IPS DF 4.7 (cell line): ENCODE measurements around the gene PTGDS.

Experiments
- DNase-seq: peaks from one replicate; pipeline ENCODE4 v3.0.0-alpha.2; 2013; ENCODE audit warnings: low spot score; ENCODE audit errors: extremely low read depth

PTGDS gene

DNA sequence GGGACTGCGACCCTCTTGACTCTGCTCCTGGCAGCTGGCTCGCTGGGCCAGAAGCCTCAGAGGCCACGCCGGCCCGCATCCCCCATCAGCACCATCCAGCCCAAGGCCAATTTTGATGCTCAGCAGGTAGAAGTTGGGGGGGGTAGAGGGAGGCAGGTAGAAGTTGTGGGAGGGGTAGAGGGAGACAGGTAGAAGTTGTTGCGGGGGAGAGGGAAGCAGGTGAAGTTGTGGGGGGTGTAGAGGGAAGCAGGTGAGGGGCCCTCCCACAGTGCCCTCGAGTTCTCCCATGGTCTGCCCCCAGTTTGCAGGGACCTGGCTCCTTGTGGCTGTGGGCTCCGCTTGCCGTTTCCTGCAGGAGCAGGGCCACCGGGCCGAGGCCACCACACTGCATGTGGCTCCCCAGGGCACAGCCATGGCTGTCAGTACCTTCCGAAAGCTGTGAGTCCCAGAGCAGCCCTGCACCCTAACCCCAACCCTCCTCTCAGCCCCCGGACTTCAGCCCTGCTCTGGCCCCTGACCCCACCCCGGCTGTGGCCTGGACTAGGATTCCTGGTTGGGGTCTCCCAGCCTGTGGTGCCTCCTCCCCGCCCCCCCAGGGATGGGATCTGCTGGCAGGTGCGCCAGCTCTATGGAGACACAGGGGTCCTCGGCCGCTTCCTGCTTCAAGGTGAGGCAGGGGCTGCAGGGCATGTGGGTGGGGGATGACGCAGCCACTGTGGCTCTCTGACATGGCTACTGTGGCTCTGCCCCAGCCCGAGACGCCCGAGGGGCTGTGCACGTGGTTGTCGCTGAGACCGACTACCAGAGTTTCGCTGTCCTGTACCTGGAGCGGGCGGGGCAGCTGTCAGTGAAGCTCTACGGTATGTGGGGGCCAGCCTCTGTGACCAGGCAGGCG is 31.7 kb upstream of the PTGDS start:
- DNase-seq = no peak

DNA sequence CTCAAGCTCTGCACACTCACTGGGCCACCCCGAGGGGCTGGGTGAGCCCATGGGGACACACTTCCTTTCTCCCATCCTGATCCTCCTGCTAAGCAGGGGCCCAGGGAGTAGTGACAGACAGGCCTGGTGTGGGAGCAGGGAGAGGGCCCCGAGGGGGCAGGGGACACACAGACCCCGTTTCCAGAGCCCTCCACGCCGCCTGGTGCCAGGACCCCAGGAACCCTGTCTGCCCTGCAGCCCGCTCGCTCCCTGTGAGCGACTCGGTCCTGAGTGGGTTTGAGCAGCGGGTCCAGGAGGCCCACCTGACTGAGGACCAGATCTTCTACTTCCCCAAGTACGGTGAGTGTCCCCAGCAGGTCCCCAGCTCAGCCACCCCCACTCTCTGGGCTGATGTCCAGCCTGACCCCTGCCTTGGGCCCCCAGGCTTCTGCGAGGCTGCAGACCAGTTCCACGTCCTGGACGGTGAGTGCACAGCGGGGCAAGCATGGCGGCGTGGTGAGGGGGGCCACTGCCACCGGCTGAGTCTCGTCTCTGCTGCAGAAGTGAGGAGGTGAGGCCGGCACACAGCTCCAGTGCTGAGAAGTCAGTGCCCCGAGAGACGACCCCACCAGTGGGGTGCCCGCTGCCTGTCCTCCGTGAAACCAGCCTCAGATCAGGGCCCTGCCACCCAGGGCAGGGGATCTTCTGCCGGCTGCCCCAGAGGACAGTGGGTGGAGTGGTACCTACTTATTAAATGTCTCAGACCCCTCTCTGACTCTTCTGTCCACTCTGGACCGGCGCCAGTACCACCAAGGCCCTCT is 30.9 kb upstream of the PTGDS start:
- no peak for DNase-seq

DNA sequence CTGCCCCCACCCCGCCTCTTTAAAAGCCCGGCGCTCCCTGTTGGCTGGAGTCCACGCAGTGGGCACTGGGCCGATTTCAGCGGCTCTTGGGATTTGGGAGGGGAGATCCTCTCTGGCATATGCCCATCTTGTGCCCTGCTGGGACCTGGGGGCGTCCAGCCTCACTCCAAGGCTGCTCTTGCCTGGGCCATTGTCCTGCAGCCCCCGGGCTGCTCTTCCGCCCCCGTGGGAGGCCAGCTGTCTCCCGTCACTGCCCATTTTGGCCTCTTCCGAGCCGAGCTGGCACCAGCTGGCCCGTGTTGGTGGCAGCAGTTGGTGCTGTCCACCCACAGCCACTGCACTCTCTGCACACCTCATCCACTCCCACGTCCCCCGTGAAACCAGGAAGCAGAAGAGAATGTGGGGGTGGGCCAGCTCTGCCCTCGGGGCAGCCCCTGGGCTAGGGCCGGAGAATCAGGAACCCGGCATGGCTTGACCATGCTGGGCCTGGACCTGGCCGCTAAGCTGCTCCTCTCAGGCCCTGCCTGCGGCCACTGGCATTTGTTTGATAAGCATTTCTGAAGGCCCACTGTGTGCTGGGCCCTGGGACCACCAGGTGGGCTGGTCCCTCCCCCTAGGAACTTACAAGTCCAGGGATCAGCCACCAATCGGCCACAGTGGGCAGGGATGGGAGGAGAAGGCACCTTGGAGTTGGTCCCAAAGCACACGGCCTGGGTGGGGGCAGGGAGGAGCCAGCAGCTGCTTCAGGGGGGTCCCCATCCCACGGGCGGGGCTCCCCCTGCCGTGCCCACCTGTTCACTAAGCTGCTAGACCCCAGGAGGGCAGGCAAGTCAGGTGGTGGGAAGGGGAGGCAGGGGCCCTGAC is 30.0 kb upstream of the PTGDS start:
- DNase-seq = no peak

DNA sequence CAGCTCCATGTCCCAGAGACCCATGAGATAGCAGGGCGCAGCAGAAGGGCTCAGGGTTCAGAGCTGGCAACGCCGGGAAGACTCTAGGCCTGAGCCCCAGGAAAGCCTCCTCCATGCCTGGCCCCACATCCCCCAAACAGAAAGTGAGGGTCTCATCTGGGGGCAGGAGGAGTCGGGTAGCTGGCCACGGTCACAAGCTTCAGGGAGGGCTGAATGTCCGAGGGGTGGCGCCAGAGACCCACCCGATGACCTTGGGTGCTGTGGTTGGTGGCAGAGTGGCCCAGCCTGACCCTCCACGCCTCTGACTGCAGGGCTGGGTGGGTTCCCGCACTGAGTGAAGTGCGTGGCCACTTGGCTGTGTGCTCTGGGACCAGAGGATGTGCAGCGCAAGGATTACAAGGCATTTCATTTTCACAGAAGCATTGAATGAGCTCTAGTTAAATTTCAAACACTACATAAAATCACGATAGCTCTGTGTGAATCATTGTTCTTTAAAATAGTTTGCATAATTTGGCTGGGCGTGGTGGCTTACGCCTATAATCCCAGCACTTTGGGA is 29.3 kb upstream of the PTGDS start:
- no peak for DNase-seq

DNA sequence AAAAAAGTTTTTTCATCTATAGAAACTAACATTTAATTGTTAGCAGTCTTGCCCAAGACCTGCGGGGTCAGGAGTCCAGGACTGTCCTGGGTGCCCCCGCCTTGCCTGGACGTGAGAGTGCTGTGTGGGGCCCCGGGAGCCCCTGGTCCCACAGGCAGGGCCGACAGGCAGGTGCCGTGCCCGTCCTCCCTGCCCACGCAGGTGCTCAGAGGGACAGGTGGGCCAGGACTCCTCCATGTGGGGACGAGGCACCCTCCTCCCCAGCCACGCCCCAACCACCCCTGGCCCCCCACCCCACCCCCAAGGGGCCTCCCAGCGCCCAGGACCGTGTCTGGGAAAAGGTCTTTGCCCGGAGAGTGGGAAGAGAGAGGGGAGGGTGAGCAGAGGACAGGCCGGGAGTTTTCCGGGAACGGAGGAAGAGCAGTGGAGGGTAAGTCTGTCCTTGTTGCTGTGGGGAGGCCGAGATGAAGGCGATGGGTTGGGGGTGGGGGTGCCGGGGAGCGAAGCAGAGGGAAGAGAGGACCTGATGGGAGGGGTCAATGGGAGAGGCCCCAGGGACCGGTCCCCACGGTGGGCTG is 28.0 kb upstream of the PTGDS start:
- no peak for DNase-seq

DNA sequence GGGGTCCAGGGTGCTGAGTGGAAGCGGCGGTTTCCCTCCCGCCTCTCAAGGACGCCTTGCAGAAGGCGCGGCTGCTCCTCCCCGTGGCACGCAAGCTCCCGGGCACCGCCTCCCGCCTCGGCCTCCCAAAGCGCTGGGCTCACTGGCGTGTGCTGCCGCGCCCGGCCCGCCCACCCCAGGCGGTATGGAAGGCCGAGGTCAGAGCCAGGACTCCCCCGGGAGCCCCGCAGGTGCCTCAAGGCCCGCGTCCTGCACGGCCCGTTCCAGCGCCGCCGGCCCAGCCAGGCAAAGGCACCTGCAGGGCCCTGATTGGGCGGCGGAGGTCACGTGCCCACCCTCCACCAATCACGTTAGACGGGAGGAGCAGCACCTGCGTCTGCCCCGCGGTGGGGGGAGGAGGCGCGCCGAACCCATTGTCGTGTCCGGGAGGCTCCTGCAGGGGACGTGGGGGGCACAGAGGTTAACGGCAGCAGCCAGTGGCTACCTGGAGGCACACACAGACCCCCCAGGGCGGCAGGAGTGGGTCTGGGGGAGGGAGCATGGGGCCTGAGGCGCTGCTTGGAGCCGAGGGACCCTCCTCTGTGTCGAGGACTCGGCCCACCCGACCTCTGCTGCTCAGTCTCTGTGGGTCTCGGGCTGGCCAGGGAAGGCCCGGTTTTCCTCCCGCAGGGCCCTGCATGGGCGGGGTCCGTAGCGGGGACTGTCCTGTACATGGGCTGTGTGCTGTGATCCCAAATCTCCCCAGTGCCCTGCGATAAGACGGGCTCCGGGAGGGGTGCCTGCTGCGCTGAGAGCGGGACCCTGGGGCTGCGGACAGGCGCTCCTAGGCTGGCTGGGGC is 27.3 kb upstream of the PTGDS start:
- peak; percentile 56 for DNase-seq

DNA sequence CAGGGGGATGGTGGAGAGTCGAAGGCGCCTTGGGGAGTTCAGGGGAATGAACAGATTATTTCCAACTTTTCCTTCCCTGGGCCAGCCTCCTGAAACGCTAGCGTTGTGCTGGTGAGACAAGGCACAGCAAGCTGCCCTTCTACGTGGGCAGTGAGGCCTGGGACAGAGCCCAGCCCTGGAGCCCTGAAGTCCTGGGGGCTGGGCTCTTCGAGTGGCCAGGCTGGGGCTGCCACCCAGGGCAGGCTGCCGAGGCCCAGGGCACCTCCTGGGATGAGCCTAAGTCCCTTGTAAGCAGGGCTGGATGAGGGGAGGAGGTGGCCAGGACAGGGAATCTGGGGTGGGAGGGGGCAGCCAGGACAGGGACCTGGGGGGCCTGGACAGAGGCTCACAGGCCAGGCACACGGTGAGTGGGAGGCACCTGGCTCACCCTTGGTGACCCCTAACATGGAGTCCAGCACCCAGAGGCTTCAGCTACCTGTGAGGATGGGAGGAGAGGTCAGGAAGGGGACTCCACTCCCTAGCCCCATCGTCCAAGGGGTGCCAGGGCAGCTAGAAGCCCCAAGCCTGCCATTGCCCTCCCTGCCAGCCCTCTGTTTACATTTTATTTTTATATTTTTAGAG is 26.5 kb upstream of the PTGDS start:
- DNase-seq = no peak

DNA sequence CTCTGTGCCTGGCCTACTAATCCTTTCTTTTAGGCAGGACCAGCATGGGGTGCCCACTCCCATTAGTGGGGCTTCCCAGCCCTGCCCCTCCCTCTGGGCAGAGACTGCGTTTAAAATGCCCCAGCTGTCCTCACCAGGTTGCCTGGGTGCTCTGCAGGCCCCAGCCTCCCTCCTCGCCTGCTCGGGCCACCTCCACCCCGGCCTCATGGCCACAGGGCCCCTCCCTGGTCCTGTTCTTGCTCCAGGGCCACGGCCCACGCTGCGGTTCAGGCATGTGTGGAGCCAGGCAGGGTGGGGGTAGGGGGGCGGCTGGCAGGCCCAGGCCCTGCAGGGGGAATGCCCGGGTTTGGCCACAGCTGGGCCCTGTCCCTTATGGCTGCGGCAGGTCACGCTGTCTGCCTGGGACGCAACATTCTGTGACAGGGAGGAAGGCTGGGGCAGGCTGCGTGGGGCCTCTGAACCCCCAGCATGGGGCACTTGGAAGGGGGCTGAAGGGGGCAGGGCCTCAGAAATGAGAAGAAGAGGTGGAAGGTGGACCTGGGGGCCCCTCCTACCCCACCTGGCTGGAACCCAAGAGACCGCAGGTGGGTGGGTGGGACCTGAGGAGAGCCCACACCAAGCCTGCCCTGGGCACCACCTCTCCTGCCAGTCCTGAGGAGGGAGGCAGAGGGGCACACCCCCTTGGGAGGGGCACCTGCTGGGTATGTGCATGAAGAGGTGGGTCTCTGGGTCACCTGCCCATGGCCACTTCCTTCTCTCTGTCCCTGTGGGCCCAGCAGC is 25.6 kb upstream of the PTGDS start, which contains the start of gene LCN12:
Gene LCN12, plus strand, starts transcription at position 733 of the 780 bp plus-strand sequence. CDS start 55 bp downstream, outside the sequence.
- DNase-seq = no peak

DNA sequence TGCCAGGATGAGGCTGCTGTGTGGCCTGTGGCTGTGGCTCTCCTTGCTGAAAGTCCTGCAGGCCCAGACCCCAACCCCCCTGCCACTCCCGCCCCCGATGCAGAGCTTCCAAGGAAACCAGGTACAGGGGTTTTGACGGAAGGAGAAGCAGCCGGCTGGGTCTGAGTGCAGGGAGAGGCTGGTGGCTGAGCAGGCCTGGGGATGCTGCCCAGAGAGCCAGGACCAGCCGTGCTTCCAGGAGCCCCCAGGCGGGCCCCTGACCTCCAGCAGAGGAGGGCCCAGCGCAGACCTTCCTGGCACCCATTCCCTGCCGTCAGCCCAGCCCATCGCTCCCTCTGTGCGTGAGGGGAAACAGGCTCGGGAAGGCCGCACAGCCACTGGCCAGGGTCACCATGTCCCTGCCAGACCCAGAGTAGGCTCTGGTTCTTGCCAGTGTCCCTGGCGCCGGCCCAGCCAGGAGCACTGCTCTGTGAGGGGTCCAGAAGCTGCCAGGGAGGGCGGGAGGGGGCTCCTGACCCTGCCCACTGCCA is 24.9 kb upstream of the PTGDS start:
- DNase-seq = no peak

DNA sequence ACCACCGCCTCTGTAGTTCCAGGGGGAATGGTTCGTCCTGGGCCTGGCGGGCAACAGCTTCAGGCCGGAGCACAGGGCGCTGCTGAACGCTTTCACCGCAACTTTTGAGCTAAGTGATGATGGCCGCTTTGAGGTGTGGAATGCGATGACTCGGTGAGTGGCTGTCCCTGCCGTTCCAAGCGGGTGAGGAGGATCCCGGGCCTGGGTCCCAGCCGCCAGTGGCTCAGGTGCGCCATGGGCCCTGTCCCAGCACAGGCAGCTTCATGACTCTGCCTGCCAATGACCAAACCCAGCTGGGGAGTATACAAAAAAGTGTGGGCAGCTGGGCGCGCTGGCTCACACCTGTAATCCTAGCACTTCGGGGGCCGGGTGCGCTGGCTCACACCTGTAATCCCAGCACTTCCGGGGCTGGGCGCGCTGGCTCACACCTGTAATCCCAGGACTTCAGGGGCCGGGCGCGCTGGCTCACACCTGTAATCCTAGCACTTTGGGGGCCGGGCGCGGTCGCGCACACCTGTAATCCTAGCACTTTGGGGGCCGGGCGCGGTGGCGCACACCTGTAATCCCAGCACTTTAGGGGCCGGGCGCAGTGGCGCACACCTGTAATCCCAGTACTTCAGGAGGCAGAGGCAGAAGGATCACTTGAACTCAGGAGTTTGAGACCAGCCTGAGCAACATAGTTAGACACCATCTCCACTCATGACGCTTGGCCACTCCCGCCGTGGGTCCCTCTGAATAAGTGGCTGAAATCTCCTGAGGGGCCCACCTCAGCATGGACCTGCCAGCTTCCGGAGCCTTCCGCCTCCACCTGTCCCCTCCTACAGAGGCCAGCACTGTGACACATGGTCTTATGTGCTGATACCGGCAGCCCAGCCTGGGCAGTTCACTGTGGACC is 24.2 kb upstream of the PTGDS start:
- DNase-seq = no peak

DNA sequence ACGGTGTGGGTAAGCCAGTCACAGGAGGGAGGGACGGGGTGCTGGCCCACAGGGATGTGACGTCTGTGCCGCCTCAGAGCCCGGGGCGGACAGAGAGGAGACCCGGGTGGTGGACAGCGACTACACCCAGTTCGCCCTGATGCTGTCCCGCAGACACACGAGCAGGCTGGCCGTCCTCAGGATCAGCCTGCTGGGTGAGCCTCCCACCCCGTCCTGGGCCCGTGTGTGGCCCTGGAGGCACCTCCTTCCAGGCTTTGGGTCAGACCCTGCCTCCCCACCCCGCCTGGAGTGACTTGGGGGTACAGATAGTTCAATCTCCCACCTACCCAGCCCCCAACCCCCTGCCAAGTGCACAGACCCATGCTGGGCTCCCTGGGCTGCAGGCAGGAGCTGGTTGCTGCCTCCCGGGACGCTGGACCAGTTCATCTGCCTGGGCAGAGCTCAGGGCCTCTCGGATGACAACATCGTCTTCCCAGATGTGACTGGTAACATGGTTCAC is 23.5 kb upstream of the PTGDS start:
- DNase-seq = no peak

DNA sequence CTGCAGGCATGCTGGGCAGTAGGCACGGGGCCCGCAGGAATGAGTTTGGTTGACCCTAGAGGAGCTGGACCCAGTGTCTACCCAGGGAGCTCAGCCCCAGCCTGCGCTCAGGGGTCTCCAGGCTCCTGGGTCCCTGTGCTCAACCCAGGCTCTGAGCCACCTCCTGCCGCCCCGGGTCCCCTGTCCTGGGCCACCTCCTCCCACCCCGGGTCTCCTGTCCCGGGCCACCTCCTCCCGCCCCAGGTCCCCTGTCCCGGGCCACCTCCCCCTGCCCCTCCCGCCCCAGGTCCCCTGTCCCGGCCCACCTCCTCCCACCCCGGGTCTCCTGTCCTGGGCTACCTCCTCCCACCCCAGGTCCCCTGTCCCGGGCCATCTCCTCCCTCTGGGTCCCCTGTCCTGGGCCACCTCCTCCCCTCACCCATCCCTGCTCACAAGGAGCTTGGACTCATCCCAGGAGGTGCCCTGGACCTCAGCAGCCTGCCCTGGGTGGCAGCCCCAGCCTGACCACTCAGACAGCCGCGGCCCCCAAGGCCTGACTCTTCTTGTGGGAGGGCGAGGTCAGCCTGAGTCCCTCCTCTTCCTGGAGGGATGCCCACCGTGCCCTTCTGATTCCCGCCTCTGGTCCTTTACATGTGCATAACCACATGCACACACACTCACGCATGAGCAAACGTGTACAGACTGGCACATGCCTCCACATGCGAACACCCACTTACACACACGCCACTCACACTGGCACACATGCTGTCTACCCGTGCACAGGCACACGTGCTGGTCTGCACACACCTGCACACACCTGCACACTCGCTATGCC is 22.8 kb upstream of the PTGDS start:
- DNase-seq = no peak

DNA sequence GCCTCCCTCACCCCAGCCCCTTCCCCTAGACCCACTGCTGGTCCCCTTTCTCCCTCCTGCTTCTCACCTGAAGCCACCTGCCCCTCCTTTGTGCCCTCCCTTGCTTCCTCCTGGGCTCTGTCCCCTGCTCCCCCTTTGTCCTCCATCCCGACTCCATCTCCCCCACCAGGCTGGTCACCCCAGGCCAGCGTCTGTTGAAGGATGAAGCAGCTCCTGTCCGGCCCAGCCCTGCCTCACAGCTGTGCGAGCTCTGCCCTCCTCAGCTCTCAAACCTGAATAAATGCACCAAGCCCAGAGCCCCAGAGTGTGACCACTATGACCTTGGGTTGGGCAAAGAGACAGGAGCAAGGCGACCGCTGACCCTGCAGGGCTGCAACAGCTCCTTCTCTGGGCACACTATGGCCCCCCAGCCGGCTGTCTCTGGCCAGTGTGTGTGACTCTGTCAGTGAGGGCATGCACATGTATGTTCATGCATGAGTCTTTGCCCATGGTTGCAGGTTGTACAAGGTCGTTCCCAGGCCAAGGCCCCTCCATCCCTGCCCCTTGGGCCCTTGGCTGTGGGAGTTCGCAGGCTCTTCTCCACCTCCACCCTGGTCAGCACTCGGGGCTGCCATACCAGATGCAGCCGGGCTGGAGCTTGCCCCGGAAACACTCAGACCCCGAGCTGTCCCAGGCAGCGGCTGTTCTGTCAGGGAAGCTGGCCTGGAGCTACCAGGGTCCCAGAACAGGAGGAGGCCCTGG is 21.9 kb upstream of the PTGDS start:
- DNase-seq = no peak

DNA sequence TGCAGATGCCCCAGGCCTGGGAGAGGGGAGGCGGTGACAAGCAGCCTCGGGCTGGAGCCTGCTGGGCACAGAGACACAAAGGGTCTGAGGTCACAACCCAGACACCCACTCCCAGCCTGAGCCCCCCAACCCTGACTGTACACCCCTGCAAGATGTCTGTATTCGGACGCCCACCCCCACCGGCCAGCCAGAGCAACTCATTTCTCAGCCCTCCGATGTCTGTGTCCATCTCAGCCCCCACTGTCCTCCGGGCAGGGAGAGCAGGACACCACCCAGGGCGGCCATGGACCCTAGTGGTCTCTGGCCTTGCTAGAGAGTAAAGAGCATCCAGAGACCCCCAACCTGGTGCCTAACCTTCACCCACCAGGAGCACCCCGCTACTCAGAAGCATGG is 21.4 kb upstream of the PTGDS start:
- no peak for DNase-seq

DNA sequence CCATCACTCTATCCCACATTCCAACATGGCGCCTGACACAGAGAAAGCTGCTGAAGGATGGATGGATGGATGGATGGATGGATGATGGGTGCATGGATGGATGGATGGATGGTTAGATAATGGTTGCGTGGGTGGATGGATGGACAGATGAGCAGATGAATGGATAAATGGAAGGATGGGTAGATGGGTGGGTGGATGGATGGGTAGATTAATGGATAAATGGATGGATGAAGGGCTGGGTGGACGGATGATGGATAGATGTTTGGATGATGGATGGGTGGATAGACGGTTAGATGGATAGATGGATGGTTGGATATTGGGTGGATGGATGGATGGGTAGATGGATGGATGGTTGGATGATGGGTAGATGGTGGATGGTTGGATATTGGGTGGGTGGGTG is 20.7 kb upstream of the PTGDS start:
- DNase-seq = no peak

DNA sequence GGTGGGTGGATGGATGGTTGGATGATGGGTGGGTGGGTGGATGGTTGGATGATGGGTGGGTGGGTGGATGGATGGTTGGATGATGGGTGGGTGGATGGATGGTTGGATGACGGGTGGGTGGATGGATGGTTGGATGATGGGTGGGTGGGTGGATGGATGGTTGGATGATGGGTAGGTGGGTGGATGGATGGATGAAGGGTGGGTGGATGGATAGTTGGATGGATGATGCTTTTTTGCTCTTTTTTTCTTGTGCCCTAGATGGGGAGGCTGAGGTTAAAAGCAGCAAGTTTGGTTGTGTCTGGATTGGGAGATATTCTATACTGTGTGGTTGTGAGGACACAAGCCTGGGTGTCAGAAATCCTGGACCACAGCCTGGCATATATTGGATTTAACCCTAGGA is 19.8 kb upstream of the PTGDS start:
- no peak for DNase-seq
